Amygdala (tissue), 56 donors: ENCODE data around the gene ADARB2.
A peak's percentile ranks its signal among the peaks of the same experiment; 100 is the strongest.

Experiments used
- DNase-seq, 56 donors: peaks; one replicate each; lab custom pipeline; 2025; lab: John Stamatoyannopoulos, UW

The ADARB2 gene

GRCh38 chr10:1646332-1646731 lies 91.0 kb downstream of the ADARB2 start:
- peak in 1 of 56 donors; percentile 7 for DNase-seq

- no peak for DNase-seq
These were observed 91.4 kb downstream of the ADARB2 start for GRCh38 chr10:1645896-1646295.

GRCh38 chr10:1644191-1644711 lies 93.1 kb downstream of the ADARB2 start:
- peak in 1 of 56 donors; percentile 46 for DNase-seq

GRCh38 chr10:1643908-1644179 lies 93.5 kb downstream of the ADARB2 start:
- DNase-seq: no peak

- no peak for DNase-seq
These were observed 94.0 kb downstream of the ADARB2 start for GRCh38 chr10:1643161-1643907.

- no peak for DNase-seq
These were observed 94.6 kb downstream of the ADARB2 start for GRCh38 chr10:1642600-1643160.

- DNase-seq: no peak
These were observed 95.9 kb downstream of the ADARB2 start for GRCh38 chr10:1641402-1641801.

GRCh38 chr10:1638889-1639419 lies 98.4 kb downstream of the ADARB2 start:
- peak in 1 of 56 donors; percentile 49 for DNase-seq

- no peak for DNase-seq
These were observed 102.0 kb downstream of the ADARB2 start for GRCh38 chr10:1635340-1635739.

- DNase-seq: no peak
These were observed 103.1 kb downstream of the ADARB2 start for GRCh38 chr10:1634239-1634638.

GRCh38 chr10:1633783-1634182 lies 103.5 kb downstream of the ADARB2 start:
- DNase-seq: no peak

- no peak for DNase-seq
These were observed 104.7 kb downstream of the ADARB2 start for GRCh38 chr10:1632596-1632995.

- DNase-seq: no peak
These were observed 105.2 kb downstream of the ADARB2 start for GRCh38 chr10:1632141-1632540.

GRCh38 chr10:1631282-1631681 lies 106.0 kb downstream of the ADARB2 start:
- DNase-seq: no peak

- no peak for DNase-seq
These were observed 107.0 kb downstream of the ADARB2 start for GRCh38 chr10:1630304-1630703.

GRCh38 chr10:1629326-1630198 lies 107.8 kb downstream of the ADARB2 start:
- DNase-seq: no peak

- DNase-seq: no peak
These were observed 108.6 kb downstream of the ADARB2 start for GRCh38 chr10:1628757-1629156.

- no peak for DNase-seq
These were observed 109.4 kb downstream of the ADARB2 start for GRCh38 chr10:1627945-1628344.

GRCh38 chr10:1626835-1627234 lies 110.5 kb downstream of the ADARB2 start:
- DNase-seq: no peak

- DNase-seq: no peak
These were observed 110.9 kb downstream of the ADARB2 start for GRCh38 chr10:1626410-1626809.

- no peak for DNase-seq
These were observed 111.6 kb downstream of the ADARB2 start for GRCh38 chr10:1625731-1626130.
